ENCODE measurements around the gene AKR1B1.

Gene AKR1B1

GRCh38 chr7:134422008-134422407 lies 36.9 kb downstream of the AKR1B1 start:
- no peak overlapping the region for H3K9ac ChIP-seq (ENCODE audit: low read depth in 1 of 2, low read length in 2 of 2)
- H3K4me3 ChIP-seq (ENCODE audit: low read length in 2 of 2), result no peak overlapping the region
- H3K36me3 ChIP-seq (ENCODE audit: control insufficient read depth in 2 of 2, insufficient read depth in 2 of 2, low read length in 2 of 2), result no peaks in the 10 kb centered on the region
- H3K27ac ChIP-seq (ENCODE audit: low read depth in 2 of 2, low read length in 2 of 2), result no peak overlapping the region
- no peaks in the 10 kb centered on the region for H3K27me3 ChIP-seq (ENCODE audit: control insufficient read depth in 2 of 2, insufficient read depth in 2 of 2, low read length in 2 of 2)
- no peaks in the 10 kb centered on the region for H3K9me3 ChIP-seq (ENCODE audit: control insufficient read depth in 2 of 2, low read length in 2 of 2)
- H3K4me1 ChIP-seq (ENCODE audit: control insufficient read depth in 2 of 2, insufficient read depth in 2 of 2, low read length in 2 of 2), result peaks cover 10 to 12% of the 10 kb centered on the region in 2 donors

GRCh38 chr7:134420424-134421125 lies 38.3 kb downstream of the AKR1B1 start:
- H3K36me3 ChIP-seq (ENCODE audit: control insufficient read depth in 2 of 2, insufficient read depth in 2 of 2, low read length in 2 of 2), result no peaks in the 10 kb centered on the region
- no peaks in the 10 kb centered on the region for H3K9me3 ChIP-seq (ENCODE audit: control insufficient read depth in 2 of 2, low read length in 2 of 2)
- H3K27me3 ChIP-seq (ENCODE audit: control insufficient read depth in 2 of 2, insufficient read depth in 2 of 2, low read length in 2 of 2), result no peaks in the 10 kb centered on the region
- no peak overlapping the region for H3K27ac ChIP-seq (ENCODE audit: low read depth in 2 of 2, low read length in 2 of 2)
- H3K4me3 ChIP-seq (ENCODE audit: low read length in 2 of 2), result no peak overlapping the region
- H3K4me1 ChIP-seq (ENCODE audit: control insufficient read depth in 2 of 2, insufficient read depth in 2 of 2, low read length in 2 of 2), result peaks cover 10 to 12% of the 10 kb centered on the region in 2 donors
- no peak overlapping the region for H3K9ac ChIP-seq (ENCODE audit: low read depth in 1 of 2, low read length in 2 of 2)

- H3K27ac ChIP-seq (ENCODE audit: low read depth in 2 of 2, low read length in 2 of 2), result no peak overlapping the region
- no peaks in the 10 kb centered on the region for H3K9me3 ChIP-seq (ENCODE audit: control insufficient read depth in 2 of 2, low read length in 2 of 2)
- no peaks in the 10 kb centered on the region for H3K36me3 ChIP-seq (ENCODE audit: control insufficient read depth in 2 of 2, insufficient read depth in 2 of 2, low read length in 2 of 2)
- H3K27me3 ChIP-seq (ENCODE audit: control insufficient read depth in 2 of 2, insufficient read depth in 2 of 2, low read length in 2 of 2), result no peaks in the 10 kb centered on the region
- no peak overlapping the region for H3K4me3 ChIP-seq (ENCODE audit: low read length in 2 of 2)
- H3K4me1 ChIP-seq (ENCODE audit: control insufficient read depth in 2 of 2, insufficient read depth in 2 of 2, low read length in 2 of 2), result peaks cover 10 to 12% of the 10 kb centered on the region in 2 donors
- no peak overlapping the region for H3K9ac ChIP-seq (ENCODE audit: low read depth in 1 of 2, low read length in 2 of 2)
These were observed 39.0 kb downstream of the AKR1B1 start for GRCh38 chr7:134419875-134420274.

GRCh38 chr7:134419085-134419484 lies 39.8 kb downstream of the AKR1B1 start:
- Histone ChIP-seq H3K9me3 (ENCODE audit: control insufficient read depth in 2 of 2, low read length in 2 of 2) (no peaks in the 10 kb centered on the region), H3K4me1 (ENCODE audit: control insufficient read depth in 2 of 2, insufficient read depth in 2 of 2, low read length in 2 of 2) (peaks cover 10 to 12% of the 10 kb centered on the region in 2 donors), H3K9ac (ENCODE audit: low read depth in 1 of 2, low read length in 2 of 2) (no peak overlapping the region), H3K27ac (ENCODE audit: low read depth in 2 of 2, low read length in 2 of 2) (no peak overlapping the region), H3K27me3 (ENCODE audit: control insufficient read depth in 2 of 2, insufficient read depth in 2 of 2, low read length in 2 of 2) (no peaks in the 10 kb centered on the region), H3K4me3 (ENCODE audit: low read length in 2 of 2) (no peak overlapping the region), H3K36me3 (ENCODE audit: control insufficient read depth in 2 of 2, insufficient read depth in 2 of 2, low read length in 2 of 2) (no peaks in the 10 kb centered on the region)

- H3K4me1 ChIP-seq (ENCODE audit: control insufficient read depth in 2 of 2, insufficient read depth in 2 of 2, low read length in 2 of 2), result peaks cover 9 to 10% of the 10 kb centered on the region in 2 donors
- no peaks in the 10 kb centered on the region for H3K9me3 ChIP-seq (ENCODE audit: control insufficient read depth in 2 of 2, low read length in 2 of 2)
- H3K4me3 ChIP-seq (ENCODE audit: low read length in 2 of 2), result no peak overlapping the region
- H3K36me3 ChIP-seq (ENCODE audit: control insufficient read depth in 2 of 2, insufficient read depth in 2 of 2, low read length in 2 of 2), result no peaks in the 10 kb centered on the region
- H3K27me3 ChIP-seq (ENCODE audit: control insufficient read depth in 2 of 2, insufficient read depth in 2 of 2, low read length in 2 of 2), result no peaks in the 10 kb centered on the region
- H3K27ac ChIP-seq (ENCODE audit: low read depth in 2 of 2, low read length in 2 of 2), result no peak overlapping the region
- H3K9ac ChIP-seq (ENCODE audit: low read depth in 1 of 2, low read length in 2 of 2), result no peak overlapping the region
These were observed 43.2 kb downstream of the AKR1B1 start for GRCh38 chr7:134415700-134416099.

GRCh38 chr7:134414109-134414508 lies 44.8 kb downstream of the AKR1B1 start:
- Histone ChIP-seq H3K4me1 (ENCODE audit: control insufficient read depth in 2 of 2, insufficient read depth in 2 of 2, low read length in 2 of 2) (peaks cover 4% of the 10 kb centered on the region in 2 donors), H3K27me3 (ENCODE audit: control insufficient read depth in 2 of 2, insufficient read depth in 2 of 2, low read length in 2 of 2) (no peaks in the 10 kb centered on the region), H3K36me3 (ENCODE audit: control insufficient read depth in 2 of 2, insufficient read depth in 2 of 2, low read length in 2 of 2) (no peaks in the 10 kb centered on the region), H3K9ac (ENCODE audit: low read depth in 1 of 2, low read length in 2 of 2) (no peak overlapping the region), H3K4me3 (ENCODE audit: low read length in 2 of 2) (no peak overlapping the region), H3K9me3 (ENCODE audit: control insufficient read depth in 2 of 2, low read length in 2 of 2) (no peaks in the 10 kb centered on the region), H3K27ac (ENCODE audit: low read depth in 2 of 2, low read length in 2 of 2) (no peak overlapping the region)

GRCh38 chr7:134407311-134407710 lies 51.6 kb downstream of the AKR1B1 start:
- H3K36me3 ChIP-seq (ENCODE audit: control insufficient read depth in 2 of 2, insufficient read depth in 2 of 2, low read length in 2 of 2), result no peaks in the 10 kb centered on the region
- H3K9ac ChIP-seq (ENCODE audit: low read depth in 1 of 2, low read length in 2 of 2), result no peak overlapping the region
- no peak overlapping the region for H3K4me3 ChIP-seq (ENCODE audit: low read length in 2 of 2)
- no peak overlapping the region for H3K27ac ChIP-seq (ENCODE audit: low read depth in 2 of 2, low read length in 2 of 2)
- H3K4me1 ChIP-seq (ENCODE audit: control insufficient read depth in 2 of 2, insufficient read depth in 2 of 2, low read length in 2 of 2), result no peaks in the 10 kb centered on the region
- H3K27me3 ChIP-seq (ENCODE audit: control insufficient read depth in 2 of 2, insufficient read depth in 2 of 2, low read length in 2 of 2), result no peaks in the 10 kb centered on the region
- no peaks in the 10 kb centered on the region for H3K9me3 ChIP-seq (ENCODE audit: control insufficient read depth in 2 of 2, low read length in 2 of 2)

- Histone ChIP-seq H3K36me3 (ENCODE audit: control insufficient read depth in 2 of 2, insufficient read depth in 2 of 2, low read length in 2 of 2) (no peaks in the 10 kb centered on the region), H3K4me3 (ENCODE audit: low read length in 2 of 2) (no peak overlapping the region), H3K9ac (ENCODE audit: low read depth in 1 of 2, low read length in 2 of 2) (no peak overlapping the region), H3K4me1 (ENCODE audit: control insufficient read depth in 2 of 2, insufficient read depth in 2 of 2, low read length in 2 of 2) (no peaks in the 10 kb centered on the region), H3K9me3 (ENCODE audit: control insufficient read depth in 2 of 2, low read length in 2 of 2) (no peaks in the 10 kb centered on the region), H3K27me3 (ENCODE audit: control insufficient read depth in 2 of 2, insufficient read depth in 2 of 2, low read length in 2 of 2) (no peaks in the 10 kb centered on the region), H3K27ac (ENCODE audit: low read depth in 2 of 2, low read length in 2 of 2) (no peak overlapping the region)
These were observed 52.5 kb downstream of the AKR1B1 start for GRCh38 chr7:134406431-134406830.

- no peak overlapping the region for H3K27ac ChIP-seq (ENCODE audit: low read depth in 2 of 2, low read length in 2 of 2)
- H3K27me3 ChIP-seq (ENCODE audit: control insufficient read depth in 2 of 2, insufficient read depth in 2 of 2, low read length in 2 of 2), result no peaks in the 10 kb centered on the region
These were observed 53.6 kb downstream of the AKR1B1 start for GRCh38 chr7:134405299-134405698.

GRCh38 chr7:134403062-134403461 lies 55.8 kb downstream of the AKR1B1 start:
- Histone ChIP-seq H3K9ac (ENCODE audit: low read depth in 1 of 2, low read length in 2 of 2) (no peak overlapping the region), H3K4me3 (ENCODE audit: low read length in 2 of 2) (no peak overlapping the region), H3K4me1 (ENCODE audit: control insufficient read depth in 2 of 2, insufficient read depth in 2 of 2, low read length in 2 of 2) (no peaks in the 10 kb centered on the region), H3K36me3 (ENCODE audit: control insufficient read depth in 2 of 2, insufficient read depth in 2 of 2, low read length in 2 of 2) (no peaks in the 10 kb centered on the region), H3K27me3 (ENCODE audit: control insufficient read depth in 2 of 2, insufficient read depth in 2 of 2, low read length in 2 of 2) (no peaks in the 10 kb centered on the region), H3K27ac (ENCODE audit: low read depth in 2 of 2, low read length in 2 of 2) (no peak overlapping the region), H3K9me3 (ENCODE audit: control insufficient read depth in 2 of 2, low read length in 2 of 2) (no peaks in the 10 kb centered on the region)

More at GRCh38 chr7:134405299-134405698, 53.6 kb downstream of the AKR1B1 start:
- Histone ChIP-seq H3K4me3 (ENCODE audit: low read length in 2 of 2) (no peak overlapping the region), H3K4me1 (ENCODE audit: control insufficient read depth in 2 of 2, insufficient read depth in 2 of 2, low read length in 2 of 2) (no peaks in the 10 kb centered on the region), H3K9ac (ENCODE audit: low read depth in 1 of 2, low read length in 2 of 2) (no peak overlapping the region), H3K36me3 (ENCODE audit: control insufficient read depth in 2 of 2, insufficient read depth in 2 of 2, low read length in 2 of 2) (no peaks in the 10 kb centered on the region), H3K9me3 (ENCODE audit: control insufficient read depth in 2 of 2, low read length in 2 of 2) (no peaks in the 10 kb centered on the region)

Measured in mucosa of rectum (tissue), 2 donors.